Neural progenitor cell (in vitro differentiated cells): ENCODE data around the gene STAC. TPM values are rescaled to one million over a fixed set of nuclear protein-coding genes. Genes with fewer than 3 reads are reported as not detected.

ENCODE experiments used
- DNase-seq: peaks from one replicate; pipeline ENCODE4 v3.0.0-alpha.2; 2016; ENCODE audit warnings: low spot score
- H2AFZ ChIP-seq: fragments of 200-600 bp; sonication (generic); replicated peaks from 2 replicates; pipeline ENCODE4 v1.6.1; 2016; ENCODE audit warnings: antibody characterized with exemption
- H3F3A ChIP-seq: fragments of 200-600 bp; sonication (generic); 2 replicates; pipeline ENCODE4 v1.6.1; 2016; ENCODE audit warnings: antibody characterized with exemption, low read depth
- H3K27ac ChIP-seq: fragments of 200-600 bp; sonication (generic); 2 replicates; pipeline ENCODE4 v1.5.1; 2016; ENCODE audit warnings: mild to moderate bottlenecking
- H3K27me3 ChIP-seq: fragments of 200-600 bp; sonication (generic); 2 replicates; pipeline ENCODE4 v1.6.1; 2016; ENCODE audit warnings: mild to moderate bottlenecking, moderate library complexity
- H3K36me3 ChIP-seq: fragments of 200-600 bp; sonication (generic); 2 replicates; pipeline ENCODE4 v1.5.1; 2016
- H3K4me1 ChIP-seq: fragments of 200-600 bp; sonication (generic); 2 replicates; pipeline ENCODE4 v1.6.1; 2016; ENCODE audit warnings: mixed run types
- H3K4me2 ChIP-seq: fragments of 200-600 bp; sonication (generic); 2 replicates; pipeline ENCODE4 v1.6.1; 2016
- H3K4me3 ChIP-seq: fragments of 200-600 bp; sonication (generic); 2 replicates; pipeline ENCODE4 v1.5.1; 2016
- H3K79me2 ChIP-seq: fragments of 200-600 bp; sonication (generic); 2 replicates; pipeline ENCODE4 v1.6.1; 2016; ENCODE audit warnings: low read depth
- H3K9ac ChIP-seq: fragments of 200-600 bp; sonication (generic); 2 replicates; pipeline ENCODE4 v1.6.1; 2016
- H3K9me3 ChIP-seq: fragments of 200-600 bp; sonication (generic); 2 replicates; pipeline ENCODE4 v1.5.1; 2016; ENCODE audit warnings: low read depth
- H4K20me1 ChIP-seq: fragments of 200-600 bp; sonication (generic); 2 replicates; pipeline ENCODE4 v1.6.1; 2016; ENCODE audit warnings: low read depth
- H3K27ac Mint-ChIP-seq: 3 replicates; pipeline ENCODE4 v1.8.0; 2021; ENCODE audit warnings: mixed read lengths
- H3K27me3 Mint-ChIP-seq: 2 replicates; pipeline ENCODE4 v1.8.0; 2022; ENCODE audit warnings: low read depth, mild to moderate bottlenecking, inconsistent platforms, moderate library complexity, mixed read lengths; ENCODE audit not compliant: insufficient read depth
- H3K36me3 Mint-ChIP-seq: 3 replicates; pipeline ENCODE4 v1.8.0; 2021; ENCODE audit warnings: mixed read lengths
- H3K4me1 Mint-ChIP-seq: 3 replicates; pipeline ENCODE4 v1.8.0; 2021; ENCODE audit warnings: mixed read lengths
- H3K4me3 Mint-ChIP-seq: 3 replicates; pipeline ENCODE4 v1.8.0; 2021; ENCODE audit warnings: mild to moderate bottlenecking, moderate library complexity, mixed read lengths
- H3K9me3 Mint-ChIP-seq: 3 replicates; pipeline ENCODE4 v1.8.0; 2020; ENCODE audit warnings: mixed read lengths
- EZH2 ChIP-seq: fragments of 200-600 bp; sonication (generic); IDR thresholded peaks from 2 replicates; pipeline ENCODE4 v1.6.1; 2017; ENCODE audit warnings: antibody characterized with exemption, mild to moderate bottlenecking, moderate library complexity
- EZH2phosphoT487 ChIP-seq: fragments of 200-600 bp; sonication (generic); IDR thresholded peaks from 2 replicates; pipeline ENCODE4 v1.6.1; 2017; ENCODE audit warnings: antibody characterized with exemption
- total RNA-seq: library from RNA; depleted of rRNA; stranded (reverse); fragments of >200 nt; gene quantifications from 2 replicates; pipeline ENCODE4 v1.2.3, GENCODE V29; 2015; ENCODE audit warnings: low replicate concordance
- TF ChIP-seq, protein P1 (sequence below): fragments of 200-600 bp; sonication (generic); IDR thresholded peaks from 2 replicates; pipeline ENCODE4 v1.5.1; 2017; ENCODE audit warnings: antibody characterized with exemption, mild to moderate bottlenecking

The STAC gene
- total RNA-seq, 1 donor from 2014 or later: 6.5 TPM

DNA sequence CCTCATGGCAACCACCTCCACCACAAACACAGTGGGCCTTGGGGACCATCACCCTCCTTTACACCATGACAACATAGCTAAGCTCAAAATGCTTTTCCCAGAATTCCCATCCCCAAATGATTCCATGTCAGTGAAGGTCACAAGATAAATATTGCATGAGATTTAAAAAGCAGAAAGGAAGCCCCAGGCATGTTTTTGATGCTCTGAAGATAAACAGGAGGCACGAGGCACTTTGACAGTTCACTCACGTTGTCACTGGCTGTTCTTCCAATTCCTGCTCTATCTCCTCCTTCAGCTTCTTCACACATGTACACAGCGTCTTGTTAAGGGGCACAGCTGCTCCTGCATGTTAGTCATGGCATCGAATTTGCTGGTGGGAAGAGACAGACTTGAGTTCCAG is 180.4 kb downstream of the STAC start:
- Histone ChIP-seq H3K36me3 (no peaks in the 10 kb centered on the region), H3K9ac (no peak overlapping the region), H3K4me1 (peaks cover 15% of the 10 kb centered on the region), H3K4me3 (no peak overlapping the region), H3K4me2 (no peak overlapping the region), H3K27ac (no peak overlapping the region), H3K27me3 (no peaks in the 10 kb centered on the region), H3K79me2 (no peaks in the 10 kb centered on the region), H4K20me1 (no peaks in the 10 kb centered on the region), H3K9me3 (no peaks in the 10 kb centered on the region), H2AFZ (no peak overlapping the region), H3F3A (no peaks in the 10 kb centered on the region)
- Mint-ChIP-seq H3K9me3 (no peaks in the 10 kb centered on the region), H3K36me3 (no peaks in the 10 kb centered on the region), H3K27ac (peak overlapping the region; percentile 23), H3K27me3 (peaks cover 6% of the 10 kb centered on the region), H3K4me1 (peaks cover 25% of the 10 kb centered on the region), H3K4me3 (no peak overlapping the region)
- TF ChIP-seq, protein P1, sequence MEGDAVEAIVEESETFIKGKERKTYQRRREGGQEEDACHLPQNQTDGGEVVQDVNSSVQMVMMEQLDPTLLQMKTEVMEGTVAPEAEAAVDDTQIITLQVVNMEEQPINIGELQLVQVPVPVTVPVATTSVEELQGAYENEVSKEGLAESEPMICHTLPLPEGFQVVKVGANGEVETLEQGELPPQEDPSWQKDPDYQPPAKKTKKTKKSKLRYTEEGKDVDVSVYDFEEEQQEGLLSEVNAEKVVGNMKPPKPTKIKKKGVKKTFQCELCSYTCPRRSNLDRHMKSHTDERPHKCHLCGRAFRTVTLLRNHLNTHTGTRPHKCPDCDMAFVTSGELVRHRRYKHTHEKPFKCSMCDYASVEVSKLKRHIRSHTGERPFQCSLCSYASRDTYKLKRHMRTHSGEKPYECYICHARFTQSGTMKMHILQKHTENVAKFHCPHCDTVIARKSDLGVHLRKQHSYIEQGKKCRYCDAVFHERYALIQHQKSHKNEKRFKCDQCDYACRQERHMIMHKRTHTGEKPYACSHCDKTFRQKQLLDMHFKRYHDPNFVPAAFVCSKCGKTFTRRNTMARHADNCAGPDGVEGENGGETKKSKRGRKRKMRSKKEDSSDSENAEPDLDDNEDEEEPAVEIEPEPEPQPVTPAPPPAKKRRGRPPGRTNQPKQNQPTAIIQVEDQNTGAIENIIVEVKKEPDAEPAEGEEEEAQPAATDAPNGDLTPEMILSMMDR: no peak
- TF ChIP-seq EZH2phosphoT487: no peak
- TF ChIP-seq EZH2: no peak
- DNase-seq: no peak

DNA sequence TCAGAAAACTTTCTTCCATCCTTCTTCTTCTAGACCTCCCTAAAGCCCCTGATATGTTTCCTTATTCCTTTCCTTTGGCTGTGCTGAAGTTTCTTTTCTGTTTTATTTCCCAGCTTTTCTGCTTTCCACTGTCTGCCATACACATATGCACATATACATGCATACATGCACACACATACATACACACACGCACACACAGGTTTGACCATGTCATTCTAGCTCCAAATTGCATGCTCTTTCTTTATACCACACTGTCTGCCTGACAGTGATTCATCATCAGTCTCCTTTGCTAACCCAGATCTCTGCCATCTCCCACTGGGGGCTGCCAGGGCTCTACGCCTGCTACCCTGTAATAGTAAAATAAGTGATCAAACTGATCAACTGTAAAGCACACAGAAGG is 181.3 kb downstream of the STAC start:
- H3K36me3 Mint-ChIP-seq: no peaks in the 10 kb centered on the region
- Histone ChIP-seq H3K79me2 (no peaks in the 10 kb centered on the region), H2AFZ (no peak overlapping the region), H3K4me1 (peaks cover 15% of the 10 kb centered on the region), H4K20me1 (no peaks in the 10 kb centered on the region), H3F3A (no peaks in the 10 kb centered on the region), H3K27me3 (no peaks in the 10 kb centered on the region), H3K27ac (no peak overlapping the region), H3K4me2 (no peak overlapping the region), H3K36me3 (no peaks in the 10 kb centered on the region), H3K9me3 (no peaks in the 10 kb centered on the region), H3K9ac (no peak overlapping the region), H3K4me3 (no peak overlapping the region)
- DNase-seq: no peak
- TF ChIP-seq, protein P1: no peak
- TF ChIP-seq EZH2 (no peak), EZH2phosphoT487 (no peak)
- no peaks in the 10 kb centered on the region for H3K9me3 Mint-ChIP-seq
- no peak overlapping the region for H3K27ac Mint-ChIP-seq
- peaks cover 25% of the 10 kb centered on the region for H3K4me1 Mint-ChIP-seq
- H3K4me3 Mint-ChIP-seq: no peak overlapping the region
- H3K27me3 Mint-ChIP-seq: peaks cover 6% of the 10 kb centered on the region

DNA sequence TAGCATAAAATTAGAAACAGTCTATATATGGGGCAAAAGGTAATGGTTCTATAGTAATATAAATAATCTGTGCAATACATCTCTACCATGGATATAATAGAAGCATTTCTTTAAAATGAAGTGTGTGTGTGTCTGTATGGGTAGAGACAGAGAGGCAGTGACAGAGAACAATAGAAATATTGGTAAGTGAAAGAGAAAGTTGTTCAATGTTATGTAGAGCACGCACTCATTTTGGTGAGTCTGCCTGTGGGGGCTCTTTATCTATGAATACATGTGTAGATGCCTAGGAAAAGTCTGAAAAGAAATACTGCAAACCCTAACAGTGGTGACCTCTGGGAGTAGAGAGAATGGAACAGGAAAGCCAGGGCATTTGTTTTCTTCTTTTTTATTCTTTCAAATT is 182.6 kb downstream of the STAC start:
- Histone ChIP-seq H3K27ac (no peak overlapping the region), H3F3A (no peaks in the 10 kb centered on the region), H2AFZ (peak overlapping the region; percentile 11), H4K20me1 (no peaks in the 10 kb centered on the region), H3K36me3 (no peaks in the 10 kb centered on the region), H3K4me1 (peaks cover 15% of the 10 kb centered on the region), H3K27me3 (no peaks in the 10 kb centered on the region), H3K9ac (no peak overlapping the region), H3K79me2 (no peaks in the 10 kb centered on the region), H3K4me3 (no peak overlapping the region), H3K9me3 (no peaks in the 10 kb centered on the region), H3K4me2 (no peak overlapping the region)
- no peaks in the 10 kb centered on the region for H3K36me3 Mint-ChIP-seq
- TF ChIP-seq EZH2phosphoT487: no peak
- TF ChIP-seq, protein P1: no peak
- no peak for TF ChIP-seq EZH2
- H3K4me1 Mint-ChIP-seq: peaks cover 25% of the 10 kb centered on the region
- no peak overlapping the region for H3K27ac Mint-ChIP-seq
- DNase-seq: no peak
- H3K9me3 Mint-ChIP-seq: peaks cover 2% of the 10 kb centered on the region
- no peak overlapping the region for H3K4me3 Mint-ChIP-seq
- H3K27me3 Mint-ChIP-seq: peaks cover 6% of the 10 kb centered on the region
